Smooth muscle cell (in vitro differentiated cells): ENCODE data around the gene ARHGAP30. TPM values are rescaled to one million over a fixed set of nuclear protein-coding genes. Genes with fewer than 3 reads are reported as not detected.

Experiments used
- DNase-seq: peaks from one replicate; lab custom pipeline; 2025; ENCODE audit not compliant: unreplicated experiment; lab: John Stamatoyannopoulos, UW
- H2AFZ ChIP-seq: fragments of 200-600 bp; sonication (generic); 2 replicates; pipeline ENCODE4 v1.6.0; 2016; ENCODE audit warnings: antibody characterized with exemption, low read depth, mild to moderate bottlenecking
- H3F3A ChIP-seq: fragments of 200-600 bp; sonication (generic); 2 replicates; pipeline ENCODE4 v1.6.0; 2017; ENCODE audit warnings: antibody characterized with exemption, low read depth
- H3K27ac ChIP-seq: fragments of 200-600 bp; sonication (generic); 2 replicates; pipeline ENCODE4 v1.5.1; 2016; ENCODE audit warnings: low read depth, mild to moderate bottlenecking
- H3K27me3 ChIP-seq: fragments of 200-600 bp; sonication (generic); 2 replicates; pipeline ENCODE4 v1.6.1; 2016; ENCODE audit warnings: low read depth, mild to moderate bottlenecking
- H3K36me3 ChIP-seq: fragments of 200-600 bp; sonication (generic); 2 replicates; pipeline ENCODE4 v1.5.1; 2016; ENCODE audit warnings: low read depth
- H3K4me1 ChIP-seq: fragments of 200-600 bp; sonication (generic); 2 replicates; pipeline ENCODE4 v1.5.1; 2016; ENCODE audit warnings: low read depth
- H3K4me2 ChIP-seq: fragments of 200-600 bp; sonication (generic); 2 replicates; pipeline ENCODE4 v1.6.0; 2016; ENCODE audit warnings: mild to moderate bottlenecking
- H3K4me3 ChIP-seq: fragments of 200-600 bp; sonication (generic); 2 replicates; pipeline ENCODE4 v1.5.1; 2016; ENCODE audit warnings: mild to moderate bottlenecking
- H3K79me2 ChIP-seq: fragments of 200-600 bp; sonication (generic); 2 replicates; pipeline ENCODE4 v1.6.0; 2016; ENCODE audit warnings: low read depth, mild to moderate bottlenecking
- H3K9ac ChIP-seq: fragments of 200-600 bp; sonication (generic); 2 replicates; pipeline ENCODE4 v1.6.0; 2016; ENCODE audit warnings: low read depth
- H3K9me3 ChIP-seq: fragments of 200-600 bp; sonication (generic); replicated peaks from 2 replicates; pipeline ENCODE4 v1.5.1; 2016; ENCODE audit warnings: low read depth
- H4K20me1 ChIP-seq: fragments of 200-600 bp; sonication (generic); 2 replicates; pipeline ENCODE4 v1.6.0; 2016; ENCODE audit warnings: low read depth
- WGBS: methylation state at CpG from one replicate; pipeline ENCODE4 v1.1.7; 2016; ENCODE audit warnings: low lambda C conversion rate; 5-methylcytosine and 5-hydroxymethylcytosine counted together
- polyA plus RNA-seq: library from polyadenylated mRNA; unstranded; fragments of >200 nt; fragmentation: Nextera tagmentation; extraction: Ambion mirVana; gene quantifications from 2 replicates; pipeline ENCODE4 v1.2.1, GENCODE V29; 2016
- small RNA-seq: library from RNA; depleted of rRNA; stranded (forward); fragments of <200 nt; gene quantifications from one replicate; pipeline ENCODE3, GENCODE V24; 2014
- total RNA-seq: library from RNA; depleted of rRNA; stranded (reverse); fragments of >200 nt; gene quantifications from 2 replicates; pipeline ENCODE4 v1.2.3, GENCODE V29; 2014
- TF ChIP-seq, protein P1 (sequence below): fragments of 200-600 bp; sonication (generic); IDR thresholded peaks from 2 replicates; pipeline ENCODE4 v1.5.1; 2017; ENCODE audit warnings: borderline replicate concordance, mild to moderate bottlenecking, antibody characterized with exemption; ENCODE audit not compliant: insufficient read depth, poor library complexity, severe bottlenecking

The ARHGAP30 gene
- total and polyA plus RNA-seq, 2 experiments from 2014 or later: 0.13 to 1.2 TPM

- no peak overlapping the region for H2AFZ ChIP-seq
- no peaks in the 10 kb centered on the region for H3K9me3 ChIP-seq
- peaks cover 22% of the 10 kb centered on the region for H3F3A ChIP-seq
- H3K4me1 ChIP-seq: peaks cover 5% of the 10 kb centered on the region
- no peak overlapping the region for H3K4me2 ChIP-seq
- peak overlapping the region; percentile 86 for H3K27ac ChIP-seq
- H3K79me2 ChIP-seq: peaks cover 3% of the 10 kb centered on the region
- no peaks in the 10 kb centered on the region for H3K36me3 ChIP-seq
- no peak overlapping the region for H3K9ac ChIP-seq
- H3K4me3 ChIP-seq: no peak overlapping the region
- DNase-seq: no peak
- H3K27me3 ChIP-seq: no peaks in the 10 kb centered on the region
- TF ChIP-seq, protein P1, sequence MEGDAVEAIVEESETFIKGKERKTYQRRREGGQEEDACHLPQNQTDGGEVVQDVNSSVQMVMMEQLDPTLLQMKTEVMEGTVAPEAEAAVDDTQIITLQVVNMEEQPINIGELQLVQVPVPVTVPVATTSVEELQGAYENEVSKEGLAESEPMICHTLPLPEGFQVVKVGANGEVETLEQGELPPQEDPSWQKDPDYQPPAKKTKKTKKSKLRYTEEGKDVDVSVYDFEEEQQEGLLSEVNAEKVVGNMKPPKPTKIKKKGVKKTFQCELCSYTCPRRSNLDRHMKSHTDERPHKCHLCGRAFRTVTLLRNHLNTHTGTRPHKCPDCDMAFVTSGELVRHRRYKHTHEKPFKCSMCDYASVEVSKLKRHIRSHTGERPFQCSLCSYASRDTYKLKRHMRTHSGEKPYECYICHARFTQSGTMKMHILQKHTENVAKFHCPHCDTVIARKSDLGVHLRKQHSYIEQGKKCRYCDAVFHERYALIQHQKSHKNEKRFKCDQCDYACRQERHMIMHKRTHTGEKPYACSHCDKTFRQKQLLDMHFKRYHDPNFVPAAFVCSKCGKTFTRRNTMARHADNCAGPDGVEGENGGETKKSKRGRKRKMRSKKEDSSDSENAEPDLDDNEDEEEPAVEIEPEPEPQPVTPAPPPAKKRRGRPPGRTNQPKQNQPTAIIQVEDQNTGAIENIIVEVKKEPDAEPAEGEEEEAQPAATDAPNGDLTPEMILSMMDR: peak; percentile 46
- H4K20me1 ChIP-seq: peaks cover 6% of the 10 kb centered on the region
- WGBS: 92% methylated on average over 1 of the region's 1 CpG
Observed at GRCh38 chr1:160997323-160998038, 72.2 kb downstream of the ARHGAP30 start.

Small RNA genes lying within 50 kb of the gene (small RNA-seq; reads per million reads assigned to genes)
- not detected for gene AL591806.2

Other genes starting within 250 kb of the ARHGAP30 start
- gene CD244, start 207.0 kb downstream of the ARHGAP30 start, total RNA-seq: 0.99 TPM in 1 of 2 replicates, not detected in the other
- gene CD244, start 207.0 kb downstream of the ARHGAP30 start, polyA plus RNA-seq: not detected in 2 replicates
- gene ITLN1, start 184.7 kb downstream of the ARHGAP30 start, total RNA-seq: not detected in 2 replicates
- gene ITLN1, start 184.7 kb downstream of the ARHGAP30 start, polyA plus RNA-seq: not detected in 2 replicates
- gene ITLN2, start 115.1 kb downstream of the ARHGAP30 start, total RNA-seq: not detected in 2 replicates
- not detected in 2 replicates for gene ITLN2, start 115.1 kb downstream of the ARHGAP30 start, polyA plus RNA-seq
- 57.8 and 62.5 TPM in 2 replicates for gene F11R, start 48.7 kb downstream of the ARHGAP30 start, total RNA-seq
- 26.4 and 35.6 TPM in 2 replicates for gene F11R, start 48.7 kb downstream of the ARHGAP30 start, polyA plus RNA-seq
- 11.5 and 48.0 TPM in 2 replicates for gene TSTD1, start 30.9 kb downstream of the ARHGAP30 start, total RNA-seq
- gene TSTD1, start 30.9 kb downstream of the ARHGAP30 start, polyA plus RNA-seq: 26.0 and 63.2 TPM in 2 replicates
- gene USF1, start 23.9 kb downstream of the ARHGAP30 start, total RNA-seq: 47.0 and 51.7 TPM in 2 replicates
- 18.2 and 20.0 TPM in 2 replicates for gene USF1, start 23.9 kb downstream of the ARHGAP30 start, polyA plus RNA-seq
- gene NECTIN4, start 19.7 kb upstream of the ARHGAP30 start, total RNA-seq: 18.2 and 27.6 TPM in 2 replicates
- gene NECTIN4, start 19.7 kb upstream of the ARHGAP30 start, polyA plus RNA-seq: 12.7 and 32.8 TPM in 2 replicates
- 2.2 and 10.0 TPM in 2 replicates for gene KLHDC9, start 28.5 kb upstream of the ARHGAP30 start, total RNA-seq
- gene KLHDC9, start 28.5 kb upstream of the ARHGAP30 start, polyA plus RNA-seq: 3.3 and 4.6 TPM in 2 replicates
- 49.0 and 82.0 TPM in 2 replicates for gene PFDN2, start 48.1 kb upstream of the ARHGAP30 start, total RNA-seq
- 139 and 150 TPM in 2 replicates for gene PFDN2, start 48.1 kb upstream of the ARHGAP30 start, polyA plus RNA-seq
- gene NIT1, start 48.2 kb upstream of the ARHGAP30 start, total RNA-seq: 33.6 and 37.2 TPM in 2 replicates
- gene NIT1, start 48.2 kb upstream of the ARHGAP30 start, polyA plus RNA-seq: 37.6 and 53.0 TPM in 2 replicates
- gene DEDD, start 62.8 kb upstream of the ARHGAP30 start, total RNA-seq: 36.3 and 36.9 TPM in 2 replicates
- gene DEDD, start 62.8 kb upstream of the ARHGAP30 start, polyA plus RNA-seq: 33.7 and 38.6 TPM in 2 replicates
- 57.1 and 58.2 TPM in 2 replicates for gene UFC1, start 84.1 kb upstream of the ARHGAP30 start, total RNA-seq
- gene UFC1, start 84.1 kb upstream of the ARHGAP30 start, polyA plus RNA-seq: 81.5 and 94.5 TPM in 2 replicates
- 6.9 and 10.7 TPM in 2 replicates for gene USP21, start 89.6 kb upstream of the ARHGAP30 start, total RNA-seq
- gene USP21, start 89.6 kb upstream of the ARHGAP30 start, polyA plus RNA-seq: 25.4 and 30.8 TPM in 2 replicates
- gene PPOX, start 96.5 kb upstream of the ARHGAP30 start, total RNA-seq: 14.2 and 16.5 TPM in 2 replicates
- 23.8 and 31.6 TPM in 2 replicates for gene PPOX, start 96.5 kb upstream of the ARHGAP30 start, polyA plus RNA-seq
- gene B4GALT3, start 107.6 kb upstream of the ARHGAP30 start, total RNA-seq: 21.4 and 21.9 TPM in 2 replicates
- 44.9 and 47.0 TPM in 2 replicates for gene B4GALT3, start 107.6 kb upstream of the ARHGAP30 start, polyA plus RNA-seq
- 11.5 and 17.1 TPM in 2 replicates for gene ADAMTS4, start 129.2 kb upstream of the ARHGAP30 start, total RNA-seq
- 17.7 and 28.3 TPM in 2 replicates for gene ADAMTS4, start 129.2 kb upstream of the ARHGAP30 start, polyA plus RNA-seq
- gene NDUFS2, start 132.5 kb upstream of the ARHGAP30 start, total RNA-seq: 54.3 and 58.1 TPM in 2 replicates
- 136 and 139 TPM in 2 replicates for gene NDUFS2, start 132.5 kb upstream of the ARHGAP30 start, polyA plus RNA-seq
- not detected in 2 replicates for gene FCER1G, start 145.4 kb upstream of the ARHGAP30 start, total RNA-seq
- 0.78 and 0.98 TPM in 2 replicates for gene FCER1G, start 145.4 kb upstream of the ARHGAP30 start, polyA plus RNA-seq
- not detected in 2 replicates for gene APOA2, start 153.7 kb upstream of the ARHGAP30 start, total RNA-seq
- gene APOA2, start 153.7 kb upstream of the ARHGAP30 start, polyA plus RNA-seq: 1.6 and 3.6 TPM in 2 replicates
- gene TOMM40L, start 156.2 kb upstream of the ARHGAP30 start, total RNA-seq: 3.3 and 8.6 TPM in 2 replicates
- 8.3 and 9.0 TPM in 2 replicates for gene TOMM40L, start 156.2 kb upstream of the ARHGAP30 start, polyA plus RNA-seq
- not detected in 2 replicates for gene NR1I3, start 168.3 kb upstream of the ARHGAP30 start, total RNA-seq
- 0.46 and 0.90 TPM in 2 replicates for gene NR1I3, start 168.3 kb upstream of the ARHGAP30 start, polyA plus RNA-seq
- 0.09 and 0.13 TPM in 2 replicates for gene PCP4L1, start 188.9 kb upstream of the ARHGAP30 start, total RNA-seq
- 0.28 TPM in 1 of 2 replicates, not detected in the other for gene PCP4L1, start 188.9 kb upstream of the ARHGAP30 start, polyA plus RNA-seq
- gene MPZ, start 240.1 kb upstream of the ARHGAP30 start, total RNA-seq: not detected in 2 replicates
- gene MPZ, start 240.1 kb upstream of the ARHGAP30 start, polyA plus RNA-seq: 0.22 TPM in 1 of 2 replicates, not detected in the other
- 153 and 179 TPM in 2 replicates for gene SDHC, start 244.5 kb upstream of the ARHGAP30 start, total RNA-seq
- 333 and 342 TPM in 2 replicates for gene SDHC, start 244.5 kb upstream of the ARHGAP30 start, polyA plus RNA-seq